ENCODE measurements around the gene PPP6R3.
"Not testable (repeated sequence)": the region's sequence is repeated elsewhere in the genome, so short reads cannot be mapped to it uniquely, and the experiment has no call there.

The PPP6R3 gene

GRCh38 chr11:68621826-68622225, 161.3 kb downstream of the PPP6R3 start:
- DNase-seq = no peak

GRCh38 chr11:68623706-68624105, 163.2 kb downstream of the PPP6R3 start:
- DNase-seq = not testable (repeated sequence)

- DNase-seq = not testable (repeated sequence)
These were observed 164.5 kb downstream of the PPP6R3 start for GRCh38 chr11:68625069-68625468.

DNA sequence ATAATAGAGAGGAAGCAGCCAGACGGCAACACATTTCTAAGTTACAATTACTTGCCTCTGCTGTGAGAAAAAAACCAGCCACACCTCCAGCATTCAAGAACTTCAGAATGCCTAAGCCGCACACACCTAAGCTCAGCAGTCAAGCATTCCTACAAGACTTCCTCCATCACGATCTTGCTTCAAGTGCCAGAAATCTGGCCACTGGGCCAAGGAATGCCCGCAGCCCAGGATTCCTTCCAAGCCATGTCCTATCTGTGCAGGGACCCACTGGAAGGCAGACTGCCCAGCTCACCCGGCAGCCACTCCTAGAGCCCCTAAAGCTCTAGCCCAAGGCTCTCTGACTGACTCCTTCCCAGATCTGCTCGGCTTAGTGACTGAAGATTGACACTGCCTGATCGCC, 165.7 kb downstream of the PPP6R3 start:
- not testable (repeated sequence) for DNase-seq

DNA sequence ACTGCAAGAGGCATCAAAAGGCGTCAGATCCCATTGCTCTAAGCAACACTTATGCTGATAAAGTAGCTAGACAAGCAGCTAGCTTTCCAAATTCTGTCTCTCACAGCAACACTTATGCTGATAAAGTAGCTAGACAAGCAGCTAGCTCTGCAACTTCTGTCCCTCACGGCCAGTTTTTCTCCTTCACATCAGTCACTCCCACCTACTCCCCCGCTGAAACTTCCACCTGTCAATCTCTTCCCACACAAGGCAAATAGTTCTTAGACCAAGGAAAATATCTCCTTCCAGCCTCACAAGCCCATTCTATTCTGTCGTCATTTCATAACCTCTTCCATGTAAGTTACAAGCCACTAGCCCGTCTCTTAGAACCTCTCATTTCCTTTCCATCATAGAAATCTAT, 168.3 kb downstream of the PPP6R3 start:
- DNase-seq = not testable (repeated sequence)

- DNase-seq = not testable (repeated sequence)
These were observed 171.8 kb downstream of the PPP6R3 start for GRCh38 chr11:68632375-68632774.

DNA sequence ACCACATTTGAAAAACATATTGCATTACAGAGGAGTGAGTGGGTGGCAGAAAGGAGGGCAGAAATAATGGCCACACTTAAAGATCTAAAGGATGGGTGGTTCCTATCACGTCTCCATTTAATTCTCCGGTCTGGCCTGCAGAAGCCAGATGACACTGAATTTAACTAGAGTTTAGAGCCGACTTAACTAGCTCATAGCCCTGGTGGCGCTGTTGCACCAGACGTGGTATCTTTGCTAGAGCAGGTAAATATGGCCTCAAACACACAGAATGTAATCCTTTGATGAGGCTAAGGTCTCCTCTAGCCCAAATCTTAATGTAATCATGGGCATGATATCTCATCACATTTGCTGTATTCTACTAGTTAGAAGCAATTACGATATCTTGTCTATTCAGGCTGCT, 172.2 kb downstream of the PPP6R3 start:
- DNase-seq = no peak

- not testable (repeated sequence) for DNase-seq
These were observed 174.1 kb downstream of the PPP6R3 start for GRCh38 chr11:68634606-68635005.

GRCh38 chr11:68635172-68635571, 174.6 kb downstream of the PPP6R3 start:
- not testable (repeated sequence) for DNase-seq

DNA sequence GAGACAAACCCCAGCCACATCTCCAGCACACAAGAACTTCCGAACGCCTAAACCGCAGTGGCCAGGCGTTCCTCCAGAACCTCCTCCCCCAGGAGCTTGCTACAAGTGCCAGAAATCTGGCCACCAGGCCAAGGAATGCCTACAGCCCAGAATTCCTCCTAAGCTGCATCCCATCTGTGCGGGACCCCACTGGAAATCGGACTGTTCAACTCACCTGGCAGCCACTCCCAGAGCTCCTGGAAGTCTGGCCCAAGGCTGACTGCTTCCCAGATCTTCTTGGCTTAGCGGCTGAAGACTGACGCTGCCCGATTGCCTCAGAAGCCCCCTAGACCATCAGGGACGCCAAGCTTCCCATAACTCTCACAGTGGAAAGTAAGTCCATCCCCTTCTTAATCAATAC, 175.3 kb downstream of the PPP6R3 start:
- not testable (repeated sequence) for DNase-seq

DNA sequence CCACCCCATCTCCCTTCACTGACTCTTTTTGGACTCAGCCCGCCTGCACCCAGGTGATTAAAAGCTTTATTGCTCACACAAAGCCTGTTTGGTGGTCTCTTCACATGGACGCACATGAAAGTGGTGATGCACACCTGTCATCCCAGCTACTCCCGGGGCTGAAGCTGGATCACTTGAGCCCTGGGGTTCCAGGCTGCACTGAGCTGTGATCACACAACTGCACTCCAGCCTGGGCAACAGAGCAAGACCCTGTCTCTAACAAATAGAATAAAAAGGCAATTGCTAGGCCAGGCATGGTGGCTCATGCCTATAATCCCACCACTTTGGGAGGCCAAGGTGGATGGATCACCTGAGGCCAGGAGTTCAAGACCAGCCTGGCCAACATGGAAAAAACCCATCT, 178.8 kb downstream of the PPP6R3 start:
- not testable (repeated sequence) for DNase-seq

GRCh38 chr11:68641880-68642279, 181.3 kb downstream of the PPP6R3 start:
- DNase-seq = no peak

- DNase-seq = no peak
These were observed 183.0 kb downstream of the PPP6R3 start for GRCh38 chr11:68643585-68643984.

- DNase-seq = no peak
These were observed 186.3 kb downstream of the PPP6R3 start for GRCh38 chr11:68646832-68647231.

DNA sequence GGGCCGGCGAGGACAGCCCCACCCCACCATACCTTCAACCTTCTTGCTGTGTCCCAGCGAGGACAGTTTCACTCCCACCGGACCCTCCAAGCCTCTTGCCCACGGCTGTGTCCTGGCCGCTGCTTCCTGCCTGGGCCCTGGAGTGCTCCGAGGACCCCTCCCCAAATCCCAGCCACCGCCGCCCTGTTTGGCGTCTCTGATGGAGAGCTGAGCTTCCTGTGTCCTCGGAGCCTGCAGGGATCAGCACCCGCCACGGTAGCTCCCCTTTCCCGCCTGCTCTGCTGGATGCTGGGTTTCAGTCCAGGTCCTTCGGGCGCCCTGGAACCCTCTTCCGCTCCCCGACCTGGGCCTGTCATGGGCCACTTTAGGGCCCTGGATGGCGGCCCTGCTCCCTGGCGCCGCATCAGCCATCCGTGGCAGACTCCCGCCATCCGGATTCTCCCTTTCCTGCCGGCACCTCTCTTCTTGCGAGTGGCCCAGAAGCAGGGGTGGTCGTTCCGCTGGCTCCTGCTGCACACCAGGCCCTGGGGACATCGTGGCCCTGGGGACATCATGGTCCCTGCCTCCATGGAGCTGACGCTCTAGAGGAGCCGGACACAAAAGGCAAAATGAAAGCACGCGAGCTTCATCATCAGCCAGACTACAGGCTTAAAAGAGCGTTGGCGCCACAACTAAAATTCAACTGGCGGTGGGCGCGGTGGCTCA, 189.5 kb downstream of the PPP6R3 start:
- DNase-seq = no peak

GRCh38 chr11:68650801-68651200, 190.2 kb downstream of the PPP6R3 start:
- DNase-seq = no peak

GRCh38 chr11:68651208-68651984, 190.8 kb downstream of the PPP6R3 start:
- DNase-seq = no peak

GRCh38 chr11:68651985-68652682, 191.6 kb downstream of the PPP6R3 start:
- DNase-seq = no peak

DNA sequence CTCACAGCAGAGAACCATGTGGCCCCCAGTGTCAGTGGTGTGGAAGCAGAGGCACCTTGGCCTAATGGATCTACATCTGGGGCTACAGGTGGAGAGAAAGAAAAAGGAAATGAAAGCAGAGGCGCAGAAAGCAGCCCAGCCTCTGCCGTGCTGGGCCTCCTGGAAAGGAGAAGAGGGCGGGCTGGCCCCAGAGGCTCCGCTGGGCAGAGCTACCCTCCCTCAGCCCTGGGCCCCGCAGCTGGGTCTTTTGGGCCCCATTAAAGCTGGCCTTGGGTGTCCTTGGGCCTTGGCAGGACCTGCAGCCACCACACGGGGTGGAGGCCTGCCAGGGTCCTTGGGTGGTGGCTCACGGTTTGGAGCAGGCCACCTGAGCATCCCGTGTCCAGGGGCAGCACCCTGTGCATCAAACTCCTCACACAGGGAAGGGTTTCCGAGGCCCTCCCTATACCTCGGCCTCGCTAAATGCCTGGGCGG, 192.2 kb downstream of the PPP6R3 start:
- DNase-seq = no peak

DNA sequence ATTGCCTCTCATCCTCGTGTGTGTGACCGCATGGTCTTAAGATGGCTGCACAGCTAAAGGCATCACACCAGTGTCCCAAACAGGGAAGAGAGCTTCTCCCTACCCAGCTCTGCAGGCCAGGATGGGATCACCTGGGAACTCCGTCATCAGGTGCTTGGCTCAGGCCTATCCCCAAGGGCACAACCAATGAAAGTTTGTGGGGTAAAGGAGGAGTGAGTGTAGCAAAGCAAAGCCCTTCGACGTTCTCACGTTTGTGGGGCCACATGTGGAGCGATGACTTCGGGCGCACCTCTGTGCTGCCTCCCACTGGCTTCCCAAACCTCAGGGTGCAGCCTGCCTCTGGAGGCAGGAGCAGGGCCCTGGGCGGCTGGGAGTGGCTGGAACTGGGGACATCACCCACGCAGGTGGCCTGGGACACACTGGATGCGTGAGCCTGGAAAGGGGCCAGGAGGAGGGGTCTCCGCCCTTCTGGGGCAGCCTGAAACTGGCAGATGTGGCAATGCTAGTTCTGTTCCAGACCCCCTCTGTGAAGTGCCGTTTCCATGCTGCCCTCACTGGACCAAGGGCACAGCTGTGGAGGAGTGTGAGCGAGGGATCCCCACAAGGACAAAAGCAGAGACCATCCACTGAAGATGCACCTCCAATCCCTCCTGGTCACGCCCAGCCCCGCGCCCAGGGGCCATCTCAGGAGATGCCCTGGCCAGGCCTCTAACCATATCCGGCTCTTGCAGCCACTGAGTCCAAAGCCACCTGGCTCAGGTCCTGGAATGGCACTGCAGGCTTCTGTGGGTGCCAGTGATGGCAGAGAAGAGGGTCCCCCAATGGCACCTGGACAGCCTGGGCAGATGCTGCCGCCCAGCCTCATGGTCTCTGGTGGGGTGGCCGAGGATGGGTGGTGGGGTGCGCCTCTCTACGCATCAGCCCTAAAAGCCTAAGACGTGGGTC, 193.2 kb downstream of the PPP6R3 start:
- DNase-seq = no peak

- DNase-seq = no peak
These were observed 194.4 kb downstream of the PPP6R3 start for GRCh38 chr11:68654978-68655377.

DNA sequence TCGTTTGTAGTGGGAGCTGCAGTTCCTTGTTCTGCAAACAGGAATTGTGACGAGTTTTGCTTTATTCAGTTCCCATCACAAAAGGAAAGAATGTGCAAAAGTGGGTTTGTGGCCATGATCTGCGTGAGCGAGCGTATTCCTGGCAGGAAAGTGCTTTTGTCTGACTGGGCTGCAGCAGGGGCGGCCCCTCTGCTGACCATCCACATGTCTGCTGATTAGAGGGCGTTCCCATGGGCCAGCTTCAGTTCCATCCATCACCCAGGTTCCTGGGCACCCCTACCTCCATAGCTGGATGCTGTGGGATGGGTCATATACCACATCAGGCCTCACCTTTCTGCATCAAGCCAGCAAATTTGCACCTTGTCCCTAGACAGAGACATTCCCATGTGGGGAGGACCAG, 194.9 kb downstream of the PPP6R3 start:
- no peak for DNase-seq
